ENCODE measurements around the gene DDX54. TPM values are rescaled to one million over a fixed set of nuclear protein-coding genes. Genes with fewer than 3 reads are reported as not detected.

DDX54 gene
- total and polyA plus RNA-seq, 4 donors: 17.9 to 75.3 (median 51.9) TPM

GRCh38 chr12:113131556-113131955 lies 53.7 kb downstream of the DDX54 start:
- Histone ChIP-seq H3K27me3 (ENCODE audit: control insufficient read depth in 3 of 3, insufficient read depth in 3 of 3, low read length in 2 of 3) (peaks cover 0 to 6% (median 0%) of the 10 kb centered on the region in 3 donors), H3K4me3 (no peak overlapping the region), H3K4me1 (ENCODE audit: control insufficient read depth in 5 of 5, insufficient read depth in 5 of 5, low read length in 5 of 5) (no peaks in the 10 kb centered on the region), H3K27ac (ENCODE audit: low read depth in 1 of 2, low read length in 1 of 2) (no peak overlapping the region), H3K9ac (ENCODE audit: insufficient read depth in 1 of 2, low read length in 2 of 2) (no peak overlapping the region), H3K36me3 (ENCODE audit: control insufficient read depth in 4 of 4, insufficient read depth in 4 of 4, low read length in 4 of 4) (no peaks in the 10 kb centered on the region), H3K9me3 (ENCODE audit: control insufficient read depth in 4 of 4, insufficient read depth in 3 of 4, low read length in 3 of 4) (peaks cover 0 to 3% (median 0%) of the 10 kb centered on the region in 4 donors)
- DNase-seq (no peak), ATAC-seq (ENCODE audit: insufficient read depth, low FRiP score) (no peak)
- WGBS, 2 donors: 57 to 76% methylated on average over 1 of the region's 1 CpG
- no peak for TF ChIP-seq CTCF (IDR thresholded peaks at IDR 0.05; ENCODE audit: control extremely low read depth, extremely low read depth)

- 58 to 60% methylated on average over 17 to 18 of the region's 18 CpGs for WGBS, 2 donors
- ATAC-seq (ENCODE audit: insufficient read depth, low FRiP score): no peak
- no peak overlapping the region for H3K9ac ChIP-seq (ENCODE audit: insufficient read depth in 1 of 2, low read length in 2 of 2)
- no peak overlapping the region for H3K27ac ChIP-seq (ENCODE audit: low read depth in 1 of 2, low read length in 1 of 2)
- no peak for DNase-seq
- peaks cover 0 to 5% (median 0%) of the 10 kb centered on the region in 4 donors for H3K9me3 ChIP-seq (ENCODE audit: control insufficient read depth in 4 of 4, insufficient read depth in 3 of 4, low read length in 3 of 4)
- no peaks in the 10 kb centered on the region for H3K4me1 ChIP-seq (ENCODE audit: control insufficient read depth in 5 of 5, insufficient read depth in 5 of 5, low read length in 5 of 5)
- no peak overlapping the region for H3K4me3 ChIP-seq
- H3K36me3 ChIP-seq (ENCODE audit: control insufficient read depth in 4 of 4, insufficient read depth in 4 of 4, low read length in 4 of 4): no peaks in the 10 kb centered on the region
- no peak for TF ChIP-seq CTCF (IDR thresholded peaks at IDR 0.05; ENCODE audit: control extremely low read depth, extremely low read depth)
- no peaks in the 10 kb centered on the region for H3K27me3 ChIP-seq (ENCODE audit: control insufficient read depth in 3 of 3, insufficient read depth in 3 of 3, low read length in 2 of 3)
Measured at GRCh38 chr12:113130457-113131135, 54.7 kb downstream of the DDX54 start.

- Histone ChIP-seq H3K27ac (ENCODE audit: low read depth in 1 of 2, low read length in 1 of 2) (no peak overlapping the region), H3K4me3 (no peak overlapping the region), H3K9ac (ENCODE audit: insufficient read depth in 1 of 2, low read length in 2 of 2) (no peak overlapping the region), H3K36me3 (ENCODE audit: control insufficient read depth in 4 of 4, insufficient read depth in 4 of 4, low read length in 4 of 4) (no peaks in the 10 kb centered on the region), H3K27me3 (ENCODE audit: control insufficient read depth in 3 of 3, insufficient read depth in 3 of 3, low read length in 2 of 3) (no peaks in the 10 kb centered on the region), H3K4me1 (ENCODE audit: control insufficient read depth in 5 of 5, insufficient read depth in 5 of 5, low read length in 5 of 5) (no peaks in the 10 kb centered on the region), H3K9me3 (ENCODE audit: control insufficient read depth in 4 of 4, insufficient read depth in 3 of 4, low read length in 3 of 4) (peaks cover 0 to 2% (median 0%) of the 10 kb centered on the region in 4 donors)
- DNase-seq (no peak), ATAC-seq (ENCODE audit: insufficient read depth, low FRiP score) (no peak)
- 69 to 76% methylated on average over 16 to 17 of the region's 17 CpGs for WGBS, 2 donors
- no peak for TF ChIP-seq CTCF (IDR thresholded peaks at IDR 0.05; ENCODE audit: control extremely low read depth, extremely low read depth)
Measured at GRCh38 chr12:113129664-113130456, 55.4 kb downstream of the DDX54 start.

Data from lung (tissue), 12 donors.